Activated T-helper 1 cell treated with anti-CD3 and anti-CD28 coated beads, Interleukin-12 subunit alpha, Interleukin-12 subunit beta, Interleukin-2, Interleukin-4 antibody, amounts not matched to agents 30 ng/mL and 10 ng/mL and 1 ng/mL, durations not matched to agents 14 hours and 24 hours and 36 hours (primary cell): ENCODE results near the gene SAMD1. TPM values are rescaled to one million over a fixed set of nuclear protein-coding genes. Genes with fewer than 3 reads are reported as not detected.
"Not testable (repeated sequence)": the region's sequence is repeated elsewhere in the genome, so short reads cannot be mapped to it uniquely, and the experiment has no call there.

Source experiments
- DNase-seq: peaks from one replicate; pipeline ENCODE4 v3.0.0; 2021; ENCODE audit warnings: low spot score
- H3K27ac Mint-ChIP-seq: one replicate; pipeline ENCODE4 v1.8.0; 2021; ENCODE audit warnings: mild to moderate bottlenecking, mixed read lengths
- H3K27me3 Mint-ChIP-seq: one replicate; pipeline ENCODE4 v1.8.0; 2022; ENCODE audit warnings: mild to moderate bottlenecking, moderate library complexity, mixed read lengths; ENCODE audit not compliant: insufficient read depth
- H3K36me3 Mint-ChIP-seq: one replicate; pipeline ENCODE4 v1.8.0; 2021; ENCODE audit warnings: low read depth, mixed read lengths
- H3K4me1 Mint-ChIP-seq: one replicate; pipeline ENCODE4 v1.8.0; 2021; ENCODE audit warnings: low read depth, mixed read lengths
- H3K4me3 Mint-ChIP-seq: one replicate; pipeline ENCODE4 v1.8.0; 2021; ENCODE audit warnings: mild to moderate bottlenecking, moderate library complexity, mixed read lengths
- H3K9me3 Mint-ChIP-seq: one replicate; pipeline ENCODE4 v1.8.0; 2021; ENCODE audit warnings: mixed read lengths
- intact Hi-C: fragments of 100-400 bp; cut with micrococcal nuclease; formaldehyde crosslinking; loops from one replicate; pipeline ENCODE4 v1.15.1; 2024
- total RNA-seq: library from RNA; stranded (reverse); gene quantifications from 2 replicates; pipeline ENCODE4 v1.2.3, GENCODE V29; 2022

Gene SAMD1
- total RNA-seq, 1 donor from 2014 or later, result 130 TPM

DNA sequence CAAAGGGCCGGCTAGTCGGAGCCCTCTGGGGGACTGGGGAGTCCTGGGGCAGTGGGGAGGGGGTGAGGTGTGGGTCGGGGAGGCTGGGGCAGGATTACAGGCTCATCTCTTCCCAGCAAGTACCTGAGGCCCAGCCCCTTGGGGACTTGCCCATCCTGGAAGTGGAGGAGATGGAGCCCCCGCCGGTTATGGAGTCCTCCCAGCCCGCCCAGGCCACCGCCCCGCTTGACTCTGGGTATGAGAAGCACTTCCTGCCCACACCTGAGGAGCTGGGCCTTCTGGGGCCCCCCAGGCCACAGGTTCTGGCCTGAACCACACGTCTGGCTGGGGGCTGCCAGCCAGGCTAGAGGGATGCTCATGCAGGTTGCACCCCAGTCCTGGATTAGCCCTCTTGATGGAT is 38.6 kb downstream of the SAMD1 start:
- Mint-ChIP-seq H3K9me3 (peaks cover 4% of the 10 kb centered on the region), H3K4me1 (peaks cover 7% of the 10 kb centered on the region), H3K36me3 (peaks cover 41% of the 10 kb centered on the region), H3K27ac (no peak overlapping the region), H3K27me3 (peaks cover 9% of the 10 kb centered on the region), H3K4me3 (no peak overlapping the region)
- no peak for DNase-seq
- intact Hi-C loops, result no loop called here

DNA sequence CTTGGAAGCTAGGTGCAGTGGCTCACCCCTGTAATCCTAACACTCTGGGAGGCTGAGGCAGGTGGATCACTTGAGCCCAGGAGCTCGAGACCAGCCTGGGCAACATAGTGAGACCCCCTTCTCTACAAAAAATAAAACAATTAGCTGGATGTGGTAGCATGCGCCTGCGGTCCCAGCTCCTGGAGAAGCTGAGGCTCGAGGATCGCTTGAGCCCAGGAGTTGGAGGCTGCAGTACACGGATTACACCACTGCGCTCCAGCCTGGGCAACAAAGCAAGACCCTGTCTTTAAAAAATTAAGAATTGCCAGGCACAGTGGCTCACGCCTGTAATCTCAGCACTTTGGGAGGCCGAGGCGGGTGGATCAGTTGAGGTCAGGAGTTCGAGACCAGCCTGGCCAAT is 39.6 kb downstream of the SAMD1 start:
- H3K27ac Mint-ChIP-seq, H3K9me3 Mint-ChIP-seq, H3K4me1 Mint-ChIP-seq, DNase-seq, H3K27me3 Mint-ChIP-seq, H3K4me3 Mint-ChIP-seq, intact Hi-C loops: not testable (repeated sequence)
- H3K36me3 Mint-ChIP-seq, result peaks cover 47% of the 10 kb centered on the region

DNA sequence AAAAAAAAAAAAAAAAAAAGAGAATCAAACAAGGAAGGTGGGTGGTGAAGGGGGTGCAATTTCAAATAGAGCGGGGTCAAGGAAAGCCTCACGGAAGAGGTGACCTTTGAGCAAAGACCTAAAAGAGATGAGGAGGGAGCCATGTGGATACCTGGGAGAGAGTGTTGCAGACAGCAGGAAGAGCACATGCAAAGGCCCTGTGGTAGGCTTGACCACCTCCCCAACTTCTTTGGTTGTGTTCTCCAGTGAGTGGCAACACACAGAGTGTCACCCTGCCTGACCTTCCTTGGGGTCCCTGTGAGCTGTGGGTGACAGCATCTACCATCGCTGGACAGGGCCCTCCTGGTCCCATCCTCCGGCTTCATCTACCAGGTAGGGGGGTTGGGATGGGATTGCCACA is 40.0 kb downstream of the SAMD1 start:
- H3K27ac Mint-ChIP-seq, result no peak overlapping the region
- H3K4me3 Mint-ChIP-seq, result no peak overlapping the region
- peaks cover 7% of the 10 kb centered on the region for H3K27me3 Mint-ChIP-seq
- peaks cover 4% of the 10 kb centered on the region for H3K9me3 Mint-ChIP-seq
- peaks cover 7% of the 10 kb centered on the region for H3K4me1 Mint-ChIP-seq
- no peak for DNase-seq
- H3K36me3 Mint-ChIP-seq, result peaks cover 51% of the 10 kb centered on the region
- intact Hi-C loops, result no loop called here

DNA sequence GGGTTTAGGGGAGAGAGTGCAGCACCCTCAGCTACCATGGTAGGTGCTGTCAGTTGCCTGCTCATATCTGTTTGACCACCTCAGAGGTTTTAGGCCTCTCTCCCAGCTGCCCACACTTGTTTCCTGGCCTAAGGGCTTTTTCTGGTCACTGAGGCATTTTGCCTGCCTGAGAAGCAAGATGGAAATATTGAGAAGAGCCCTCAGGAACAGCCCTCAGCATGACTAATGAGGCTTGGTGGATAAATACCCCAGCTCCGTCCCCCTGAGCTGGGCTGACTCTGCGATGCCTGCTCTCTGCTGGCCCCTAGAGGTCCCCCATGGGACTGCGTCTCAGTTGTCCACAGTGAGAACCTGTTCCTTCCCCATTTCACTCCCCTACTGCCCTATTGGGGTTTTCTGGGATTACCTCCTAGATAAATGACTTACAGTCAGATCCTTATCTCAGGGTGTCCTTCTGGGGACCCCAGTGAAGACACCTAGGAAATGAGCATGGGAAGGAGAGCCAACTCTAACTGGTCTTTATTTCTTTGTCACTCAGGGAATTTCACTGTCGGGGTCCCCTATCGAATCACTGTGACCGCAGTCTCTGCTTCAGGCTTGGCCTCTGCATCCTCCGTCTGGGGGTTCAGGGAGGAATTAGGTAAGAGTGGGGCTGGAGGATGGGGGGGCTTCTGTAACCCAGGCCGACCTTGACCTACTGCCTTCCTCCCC is 42.0 kb downstream of the SAMD1 start:
- no peaks in the 10 kb centered on the region for H3K27me3 Mint-ChIP-seq
- peak; percentile 60 for DNase-seq
- H3K4me1 Mint-ChIP-seq, result peaks cover 7% of the 10 kb centered on the region
- H3K36me3 Mint-ChIP-seq, result peaks cover 46% of the 10 kb centered on the region
- H3K27ac Mint-ChIP-seq, result no peak overlapping the region
- H3K9me3 Mint-ChIP-seq, result peaks cover 4% of the 10 kb centered on the region
- H3K4me3 Mint-ChIP-seq, result no peak overlapping the region
- intact Hi-C loops, result loop anchor here (1.0 to 5.0 kb wide), 2 partner anchors 81 to 168 kb away; no protein-coding TSS in a partner anchor

DNA sequence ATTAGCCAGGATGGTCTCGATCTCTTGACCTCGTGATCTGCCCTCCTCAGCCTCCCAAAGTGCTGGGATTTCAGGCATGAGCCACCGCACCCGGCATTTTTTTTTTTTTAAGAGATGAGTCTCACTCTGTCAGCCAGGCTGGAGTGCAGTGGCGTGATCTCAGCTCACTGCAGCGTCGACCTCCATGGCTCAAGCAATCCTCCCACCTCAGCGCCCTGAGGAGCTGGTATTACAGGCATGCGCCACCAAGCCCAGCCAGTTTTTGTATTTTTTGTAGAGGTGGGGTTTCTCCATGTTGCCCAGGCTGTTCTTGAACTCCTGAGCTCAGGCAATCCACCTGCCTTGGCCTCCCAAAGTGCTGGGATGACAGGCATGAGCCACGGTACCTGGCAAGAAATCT is 42.7 kb downstream of the SAMD1 start:
- intact Hi-C loops, result loop anchor here (1.0 to 5.0 kb wide), 2 partner anchors 81 to 168 kb away; no protein-coding TSS in a partner anchor
- H3K4me3 Mint-ChIP-seq, H3K27me3 Mint-ChIP-seq, H3K27ac Mint-ChIP-seq, H3K9me3 Mint-ChIP-seq, DNase-seq: not testable (repeated sequence)
- peaks cover 10% of the 10 kb centered on the region for H3K4me1 Mint-ChIP-seq
- H3K36me3 Mint-ChIP-seq, result peaks cover 47% of the 10 kb centered on the region

DNA sequence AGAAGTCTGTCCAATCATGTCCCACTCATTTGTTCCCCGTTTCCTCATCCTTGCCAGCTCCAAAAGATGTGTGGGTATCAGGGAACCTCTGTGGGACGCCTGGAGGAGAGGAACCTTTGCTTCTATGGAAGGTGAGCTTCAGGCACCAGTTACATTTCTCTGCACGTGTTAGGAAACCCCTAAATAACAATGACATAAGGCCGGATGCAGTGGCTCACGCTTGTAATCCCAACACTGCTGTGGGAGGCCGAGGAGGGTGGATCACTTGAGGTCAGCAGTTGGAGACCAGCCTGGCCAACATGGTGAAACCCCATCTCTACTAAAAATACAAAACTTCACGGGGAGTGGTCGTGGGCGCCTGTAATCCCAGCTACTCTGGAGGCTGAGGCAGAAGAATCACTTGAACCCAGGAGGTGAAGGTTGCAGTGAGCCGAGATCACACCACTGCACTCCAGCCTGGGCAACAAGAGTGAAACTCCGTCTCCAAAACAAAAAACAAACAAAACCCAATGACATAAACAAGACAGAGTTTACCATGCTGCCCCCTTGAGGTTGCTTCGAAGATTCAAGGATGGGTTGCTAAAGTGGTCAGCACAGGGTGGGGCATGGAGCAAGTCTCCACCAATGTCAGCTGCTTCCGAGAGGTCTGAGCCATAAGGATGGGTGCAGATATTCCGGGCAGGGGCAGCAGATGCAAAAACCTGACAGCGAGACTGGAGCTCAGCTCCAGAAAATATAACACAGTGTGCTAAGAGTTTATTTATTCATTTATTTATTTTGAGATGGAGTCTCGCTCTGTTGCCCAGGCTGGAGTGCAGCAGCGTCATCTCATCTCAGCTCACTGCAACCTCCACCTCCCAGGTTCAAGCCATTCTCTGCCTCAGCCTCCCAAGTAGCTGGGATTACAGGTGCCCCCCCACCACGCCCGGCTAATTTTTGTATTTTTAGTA is 47.6 kb downstream of the SAMD1 start:
- peaks cover 43% of the 10 kb centered on the region for H3K36me3 Mint-ChIP-seq
- peaks cover 11% of the 10 kb centered on the region for H3K4me1 Mint-ChIP-seq
- H3K9me3 Mint-ChIP-seq, H3K4me3 Mint-ChIP-seq, H3K27me3 Mint-ChIP-seq: not testable (repeated sequence)
- peak overlapping the region; percentile 70 for H3K27ac Mint-ChIP-seq
- intact Hi-C loops, result loop anchor here (1.0 kb wide), 1 partner anchor 163 kb away; no protein-coding TSS in a partner anchor
- DNase-seq, result peak; percentile 19

DNA sequence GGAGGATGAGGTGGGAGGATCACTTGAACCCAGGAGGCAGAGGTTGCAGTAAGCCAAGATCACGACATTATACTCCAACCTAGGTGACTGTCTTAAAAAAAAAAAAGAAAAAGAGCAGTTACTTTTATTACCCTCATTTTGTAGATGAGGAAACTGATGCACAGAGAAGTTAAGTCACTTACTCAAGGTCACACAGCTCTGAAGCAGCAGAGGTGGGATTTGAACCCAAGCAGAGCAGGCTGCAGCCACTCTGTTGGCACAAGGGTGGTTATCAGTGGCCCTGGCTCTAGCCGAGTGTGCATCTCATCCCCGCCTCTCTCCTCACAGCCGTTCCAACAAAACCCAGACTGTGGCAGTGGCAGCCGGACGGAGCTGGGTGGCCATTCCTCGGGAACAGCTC is 51.4 kb downstream of the SAMD1 start:
- DNase-seq, result no peak
- Mint-ChIP-seq H3K27me3 (no peaks in the 10 kb centered on the region), H3K4me1 (peaks cover 11% of the 10 kb centered on the region), H3K27ac (no peak overlapping the region), H3K9me3 (no peaks in the 10 kb centered on the region), H3K4me3 (no peak overlapping the region), H3K36me3 (peaks cover 44% of the 10 kb centered on the region)
- intact Hi-C loops, result no loop called here

Other genes starting within 250 kb of the SAMD1 start
- 1.5 and 3.1 TPM in 2 replicates for gene NANOS3, start 213.6 kb downstream of the SAMD1 start, total RNA-seq
- gene BRME1, start 184.6 kb downstream of the SAMD1 start, total RNA-seq, result 16.6 and 20.5 TPM in 2 replicates
- 43.9 and 45.6 TPM in 2 replicates for gene CC2D1A, start 184.6 kb downstream of the SAMD1 start, total RNA-seq
- not detected in 2 replicates for gene PODNL1, start 152.3 kb downstream of the SAMD1 start, total RNA-seq
- 57.8 and 61.5 TPM in 2 replicates for gene DCAF15, start 138.2 kb downstream of the SAMD1 start, total RNA-seq
- gene RFX1, start 84.4 kb downstream of the SAMD1 start, total RNA-seq, result 16.0 and 17.0 TPM in 2 replicates
- gene RLN3, start 62.6 kb downstream of the SAMD1 start, total RNA-seq, result not detected in 2 replicates
- gene IL27RA, start 59.0 kb downstream of the SAMD1 start, total RNA-seq, result 82.5 and 84.9 TPM in 2 replicates
- 0.65 TPM in 1 of 2 replicates, not detected in the other for gene PALM3, start 28.7 kb downstream of the SAMD1 start, total RNA-seq
- gene MISP3, start 18.0 kb downstream of the SAMD1 start, total RNA-seq, result 2.3 TPM in 2 replicates
- gene C19orf67, start 5.0 kb downstream of the SAMD1 start, total RNA-seq, result 0.67 and 1.1 TPM in 2 replicates
- 58.6 and 63.7 TPM in 2 replicates for gene PRKACA, start 27.0 kb upstream of the SAMD1 start, total RNA-seq
- 76.3 and 77.4 TPM in 2 replicates for gene ASF1B, start 45.8 kb upstream of the SAMD1 start, total RNA-seq
- 11.6 and 12.4 TPM in 2 replicates for gene ADGRL1, start 115.4 kb upstream of the SAMD1 start, total RNA-seq